ENCODE data around the gene STARD10. TPM values are rescaled to one million over a fixed set of nuclear protein-coding genes. Genes with fewer than 3 reads are reported as not detected.

STARD10 gene
- total RNA-seq, 2 donors from 2014 or later: 8.0 to 11.9 TPM

DNA sequence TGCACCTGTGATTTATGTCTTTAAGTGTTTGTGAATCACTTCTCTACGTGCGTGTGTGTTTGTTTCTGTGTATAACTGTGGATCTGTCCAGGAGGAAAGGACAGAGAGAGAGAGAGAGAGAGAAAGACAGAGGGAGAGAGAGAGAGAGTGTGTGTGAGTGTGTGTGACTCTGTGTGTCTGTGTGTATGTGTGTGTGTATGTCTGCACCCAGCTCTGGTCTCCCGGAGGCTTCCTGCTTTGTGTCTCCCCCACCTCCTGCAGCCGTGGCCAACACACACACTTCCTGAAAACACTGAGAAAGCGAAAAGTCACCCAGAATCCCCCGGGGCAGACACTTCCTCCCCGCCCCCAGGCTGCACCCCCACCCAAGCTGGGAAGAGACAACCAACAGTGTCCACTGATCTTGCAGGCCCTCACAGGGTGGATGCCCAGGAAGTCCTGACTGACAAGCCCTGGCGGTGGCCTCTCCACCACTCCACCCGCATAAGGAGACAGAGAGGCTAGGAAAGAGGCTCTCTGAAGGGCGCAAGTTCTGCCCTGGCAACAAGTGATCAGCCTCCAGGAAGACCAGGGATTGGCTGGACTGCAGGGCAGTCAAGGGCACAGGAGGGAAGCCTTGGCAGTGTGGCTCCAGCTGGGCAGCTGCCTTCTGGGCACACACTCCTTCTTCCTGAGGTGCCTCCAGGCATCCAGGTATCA is 71.6 kb downstream of the STARD10 start:
- peak; percentile 80 to 93 for DNase-seq (ENCODE audit: low spot score in 2 of 2)
- H3K9me3 Mint-ChIP-seq: no peaks in the 10 kb centered on the region
- peaks cover 0 to 26% of the 10 kb centered on the region in 2 donors for H3K36me3 Mint-ChIP-seq
- peak; percentile 92 for ATAC-seq
- peak overlapping the region; percentile 89 to 92 for H3K27ac Mint-ChIP-seq

DNA sequence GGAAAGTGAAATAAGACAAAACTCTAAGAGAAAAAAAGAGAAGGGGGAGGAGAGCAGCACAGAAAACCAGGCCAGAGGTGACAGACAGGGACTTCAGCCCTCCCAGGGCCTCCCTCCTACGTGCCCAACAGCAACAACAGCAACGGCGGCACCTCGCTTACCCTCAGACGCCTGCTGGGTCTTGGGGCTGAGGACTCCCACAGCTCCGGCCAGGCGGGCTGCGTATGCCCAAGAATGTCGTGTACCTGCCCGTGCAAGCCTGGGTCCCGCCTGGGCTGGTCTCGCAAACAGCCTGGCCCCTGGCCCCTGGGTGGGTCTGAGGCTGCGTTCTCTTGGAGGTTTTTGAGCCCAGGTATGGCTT is 72.2 kb downstream of the STARD10 start:
- peaks cover 0 to 26% of the 10 kb centered on the region in 2 donors for H3K36me3 Mint-ChIP-seq
- ATAC-seq (peak; percentile 28 to 44), DNase-seq (ENCODE audit: low spot score in 2 of 2) (peak in 1 of 2 donors; percentile 31)
- peak overlapping the region; percentile 89 to 92 for H3K27ac Mint-ChIP-seq
- no peaks in the 10 kb centered on the region for H3K9me3 Mint-ChIP-seq

DNA sequence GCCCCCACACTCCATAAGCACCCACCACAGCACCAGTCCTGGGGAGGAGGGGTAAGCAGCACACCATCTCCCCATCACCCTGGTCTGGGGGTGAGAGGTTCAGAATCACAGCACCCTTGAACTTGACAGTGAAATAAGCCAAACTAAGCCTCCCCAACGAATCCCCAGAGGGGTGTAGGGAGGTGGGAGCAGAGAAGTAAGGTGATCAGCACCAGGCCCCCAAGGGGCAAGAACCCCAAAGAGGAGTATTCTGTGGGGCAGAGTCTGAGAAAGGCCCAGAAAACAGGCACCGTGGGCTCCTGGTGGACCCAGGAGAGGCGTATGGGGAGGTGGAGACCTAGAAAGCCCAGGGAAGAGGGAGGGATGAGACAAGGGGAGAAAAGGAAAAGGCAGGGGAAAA is 72.6 kb downstream of the STARD10 start:
- peak overlapping the region; percentile 89 to 92 for H3K27ac Mint-ChIP-seq
- no peaks in the 10 kb centered on the region for H3K9me3 Mint-ChIP-seq
- DNase-seq (ENCODE audit: low spot score in 2 of 2) (no peak), ATAC-seq (no peak)
- H3K36me3 Mint-ChIP-seq: peaks cover 0 to 26% of the 10 kb centered on the region in 2 donors

DNA sequence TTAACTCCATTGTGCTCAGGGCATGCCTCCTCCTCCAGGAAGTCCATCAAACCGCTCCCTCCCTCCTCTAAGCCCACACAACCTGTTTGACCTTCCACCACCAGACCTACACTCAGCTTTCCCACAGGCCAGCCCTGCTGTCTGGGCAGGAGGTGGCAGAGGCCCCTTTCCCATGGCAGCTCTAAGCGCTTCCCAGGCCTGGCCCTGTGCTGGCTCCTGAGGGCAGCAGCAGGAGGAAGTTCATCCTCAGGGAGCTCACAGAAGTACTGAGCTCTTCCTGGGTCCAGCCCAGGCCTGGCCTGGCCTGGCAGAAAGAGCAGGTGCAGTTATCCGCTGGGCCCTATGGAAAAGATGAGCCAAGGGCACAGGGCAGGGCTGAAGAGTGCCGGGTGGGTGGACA is 73.1 kb downstream of the STARD10 start:
- Mint-ChIP-seq H3K27ac (peak overlapping the region; percentile 89 to 92), H3K9me3 (no peaks in the 10 kb centered on the region), H3K36me3 (peaks cover 0 to 26% of the 10 kb centered on the region in 2 donors)
- ATAC-seq (no peak), DNase-seq (ENCODE audit: low spot score in 2 of 2) (no peak)

DNA sequence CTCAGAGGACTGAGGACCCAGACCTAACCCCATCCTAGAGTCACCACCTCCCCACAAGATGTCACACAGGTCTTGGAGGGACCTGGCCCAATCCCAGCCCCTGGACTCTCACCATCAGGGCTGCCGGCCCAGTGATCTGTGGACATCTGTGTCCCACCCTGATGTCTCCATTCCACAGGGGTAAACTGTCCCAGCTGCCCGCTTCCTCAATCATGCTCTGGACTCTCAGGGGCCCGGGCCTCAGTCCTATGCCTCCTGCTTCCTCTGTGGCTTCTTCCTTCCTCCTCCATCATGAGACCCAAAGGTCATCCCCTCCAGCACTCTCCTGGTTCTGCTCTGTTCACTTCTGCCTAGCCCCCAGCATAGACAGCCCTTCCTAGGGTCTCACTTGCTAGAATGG is 73.8 kb downstream of the STARD10 start:
- no peak for ATAC-seq
- Mint-ChIP-seq H3K27ac (peak overlapping the region; percentile 89 to 92), H3K36me3 (peaks cover 0 to 26% of the 10 kb centered on the region in 2 donors), H3K9me3 (no peaks in the 10 kb centered on the region)
- no peak for DNase-seq (ENCODE audit: low spot score in 2 of 2)

DNA sequence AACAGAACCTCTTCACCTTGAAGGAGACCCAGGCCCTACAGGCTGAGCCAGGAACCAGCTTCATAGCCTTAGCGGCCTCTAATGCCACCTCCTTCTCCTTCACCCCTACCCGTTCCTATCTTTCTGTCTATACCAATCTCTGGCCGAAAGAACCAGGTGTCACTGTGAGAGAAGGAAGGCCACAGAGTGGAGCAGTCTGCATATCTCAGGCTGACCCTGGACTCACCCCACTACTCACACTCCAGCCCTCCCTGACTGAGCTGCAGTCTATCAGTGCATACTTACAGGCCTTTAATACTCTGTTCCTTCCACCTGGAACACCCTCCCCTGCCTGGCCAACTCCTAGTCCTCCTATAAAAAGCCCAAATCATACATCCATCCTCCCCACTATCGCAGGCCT is 74.3 kb downstream of the STARD10 start:
- H3K9me3 Mint-ChIP-seq: no peaks in the 10 kb centered on the region
- no peak for DNase-seq (ENCODE audit: low spot score in 2 of 2)
- peak overlapping the region; percentile 89 to 92 for H3K27ac Mint-ChIP-seq
- H3K36me3 Mint-ChIP-seq: peaks cover 0 to 26% of the 10 kb centered on the region in 2 donors
- no peak for ATAC-seq

DNA sequence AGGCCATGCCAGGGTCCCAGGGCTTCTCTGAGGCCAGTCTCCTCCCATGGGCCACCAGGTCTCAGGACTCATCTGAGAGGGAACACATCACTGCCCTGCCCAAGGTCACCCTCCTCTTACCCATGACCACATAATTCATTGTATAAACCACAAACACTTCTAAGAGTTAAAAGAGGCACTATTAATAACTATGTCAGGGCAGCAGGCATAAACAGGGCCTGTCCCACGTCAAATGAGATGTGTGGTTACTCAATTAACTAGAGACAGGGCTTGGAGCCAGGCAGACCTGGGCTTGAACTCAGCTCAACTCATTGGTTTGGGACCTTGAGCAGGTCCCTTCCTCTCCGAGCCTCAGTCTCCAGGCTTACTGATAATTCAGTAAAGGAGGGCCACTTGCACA is 74.7 kb downstream of the STARD10 start:
- H3K36me3 Mint-ChIP-seq: peaks cover 0 to 26% of the 10 kb centered on the region in 2 donors
- DNase-seq (ENCODE audit: low spot score in 2 of 2): no peak
- peak overlapping the region in 1 of 2 donors; percentile 92 for H3K27ac Mint-ChIP-seq
- H3K9me3 Mint-ChIP-seq: no peaks in the 10 kb centered on the region
- peak in 1 of 2 donors; percentile 11 for ATAC-seq

DNA sequence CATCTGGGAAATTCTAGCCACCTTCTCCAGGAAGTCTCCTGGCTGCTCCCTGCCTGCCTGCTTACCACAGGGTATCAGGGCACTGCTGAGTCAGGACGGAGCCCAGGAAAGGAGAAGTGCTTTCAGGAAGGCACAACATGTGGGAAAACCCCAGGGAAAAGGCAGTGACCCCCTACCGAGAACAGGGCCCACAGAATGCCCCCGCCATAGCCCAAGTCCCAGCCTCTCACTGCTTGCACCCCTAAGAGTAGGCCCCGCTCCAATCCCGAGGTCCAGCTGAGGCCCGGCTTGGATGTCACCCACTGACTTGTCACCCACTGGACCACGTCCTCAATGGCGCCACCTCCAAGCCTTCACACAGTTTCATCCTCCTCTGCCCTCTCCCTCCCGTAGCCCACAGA is 75.7 kb downstream of the STARD10 start:
- ATAC-seq: no peak
- DNase-seq (ENCODE audit: low spot score in 2 of 2): no peak
- Mint-ChIP-seq H3K9me3 (no peaks in the 10 kb centered on the region), H3K36me3 (peaks cover 0 to 26% of the 10 kb centered on the region in 2 donors), H3K27ac (peak overlapping the region; percentile 44 to 62)

DNA sequence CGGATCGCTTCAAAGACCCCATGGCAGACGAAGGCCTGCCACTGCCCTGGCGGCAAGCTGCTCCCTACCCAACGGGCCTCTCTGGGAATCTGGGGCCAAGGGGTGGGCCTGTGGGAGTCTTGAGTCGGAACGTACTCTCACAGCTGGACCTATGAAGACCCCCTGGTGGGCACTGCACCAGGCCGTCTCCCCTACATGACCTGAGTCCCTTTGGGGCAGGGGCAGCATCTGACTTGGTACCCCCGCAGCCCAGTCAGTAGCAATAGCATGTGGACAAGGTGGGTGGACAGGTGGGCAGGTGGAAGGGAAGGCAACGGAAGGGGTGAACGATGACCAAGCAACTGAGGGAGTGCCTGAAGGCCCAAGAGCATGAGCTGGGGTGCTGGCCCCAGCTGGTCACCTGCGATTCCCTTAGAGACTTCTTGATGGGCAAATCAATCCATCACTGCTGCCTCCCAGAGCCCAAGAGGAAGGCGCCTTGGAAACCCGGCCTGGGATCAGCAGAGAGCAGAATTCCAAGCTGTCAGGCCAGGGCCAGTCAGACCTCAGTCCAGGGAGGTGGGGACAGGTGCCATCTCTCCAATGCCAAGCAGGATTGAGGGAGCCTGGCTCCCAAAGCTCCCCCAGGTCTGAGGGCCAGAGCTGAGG is 76.9 kb downstream of the STARD10 start:
- Mint-ChIP-seq H3K27ac (no peak overlapping the region), H3K9me3 (no peaks in the 10 kb centered on the region), H3K36me3 (peaks cover 0 to 25% of the 10 kb centered on the region in 2 donors)
- ATAC-seq (no peak), DNase-seq (ENCODE audit: low spot score in 2 of 2) (no peak)

DNA sequence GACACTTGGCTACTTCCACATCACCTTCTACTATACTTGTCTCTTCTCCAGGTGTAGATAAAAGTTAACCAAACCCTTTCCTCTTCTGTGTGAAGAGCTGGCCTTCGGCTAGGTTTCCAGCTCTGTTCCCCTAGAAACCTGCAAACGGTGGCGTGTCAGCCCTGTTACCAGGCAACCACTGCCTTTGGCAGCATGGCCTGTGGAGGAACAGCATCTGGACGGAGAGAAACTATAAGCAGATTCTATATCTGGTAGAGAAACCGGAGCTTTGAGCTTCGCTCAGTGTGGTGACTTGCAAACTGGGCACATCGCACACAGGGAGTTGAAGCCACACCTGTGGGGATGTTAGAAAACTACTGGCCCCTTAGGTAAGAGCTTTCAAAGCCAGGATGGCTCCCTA is 77.6 kb downstream of the STARD10 start:
- ATAC-seq (no peak), DNase-seq (ENCODE audit: low spot score in 2 of 2) (no peak)
- Mint-ChIP-seq H3K36me3 (peaks cover 0 to 19% of the 10 kb centered on the region in 2 donors), H3K27ac (peak overlapping the region in 1 of 2 donors; percentile 85), H3K9me3 (no peaks in the 10 kb centered on the region)

DNA sequence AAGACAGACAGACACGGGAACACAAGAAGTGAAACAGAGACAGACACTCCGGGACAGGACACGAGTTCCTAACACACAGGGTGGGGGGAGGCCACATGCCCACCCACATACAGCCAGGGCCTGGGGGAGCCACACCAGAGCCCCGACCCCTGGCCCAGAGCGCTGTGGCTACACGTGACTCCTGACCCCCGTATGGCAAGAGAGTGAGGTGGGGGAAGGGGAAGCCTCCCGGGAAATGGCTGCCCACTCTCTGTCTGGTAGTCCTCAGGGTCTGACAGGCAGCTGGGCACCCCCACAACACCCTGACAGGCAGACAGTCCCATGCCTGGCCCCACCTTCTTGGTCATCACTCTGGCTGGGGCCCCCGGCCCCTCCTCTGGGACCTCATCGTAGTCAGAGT is 81.0 kb downstream of the STARD10 start:
- DNase-seq (ENCODE audit: low spot score in 2 of 2): no peak
- H3K27ac Mint-ChIP-seq: peak overlapping the region in 1 of 2 donors; percentile 1
- no peaks in the 10 kb centered on the region for H3K9me3 Mint-ChIP-seq
- no peaks in the 10 kb centered on the region for H3K36me3 Mint-ChIP-seq
- ATAC-seq: no peak

DNA sequence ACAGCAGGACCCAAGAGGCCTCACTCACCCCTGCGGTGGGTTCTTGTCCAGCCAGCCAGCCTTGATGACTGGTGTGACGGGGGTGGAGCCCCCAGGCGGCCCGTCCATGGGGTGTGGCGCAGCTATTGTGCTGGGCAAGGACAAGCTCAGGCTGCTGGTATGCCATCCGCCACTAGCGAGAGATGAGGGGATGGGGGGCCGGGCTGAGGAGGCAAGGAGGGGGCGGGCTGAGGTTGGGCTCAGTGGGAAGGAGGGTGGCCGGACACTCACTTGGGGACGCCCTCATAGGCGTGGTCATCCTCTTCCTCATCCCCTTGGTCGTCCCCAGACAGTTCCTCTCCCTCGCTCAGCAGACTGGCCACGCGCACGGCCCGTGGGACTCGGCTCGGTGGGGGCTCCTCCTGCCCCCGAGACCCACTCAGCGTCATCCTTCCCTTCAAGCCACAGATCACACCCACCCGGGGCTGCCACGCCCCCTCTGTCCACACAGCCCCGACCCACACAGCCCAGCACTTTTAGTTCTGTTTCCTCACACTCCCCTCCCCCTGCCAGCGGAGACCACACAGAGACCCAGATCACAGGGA is 81.6 kb downstream of the STARD10 start:
- no peaks in the 10 kb centered on the region for H3K9me3 Mint-ChIP-seq
- DNase-seq (ENCODE audit: low spot score in 2 of 2) (no peak), ATAC-seq (no peak)
- H3K27ac Mint-ChIP-seq: peak overlapping the region in 1 of 2 donors; percentile 1
- no peaks in the 10 kb centered on the region for H3K36me3 Mint-ChIP-seq

DNA sequence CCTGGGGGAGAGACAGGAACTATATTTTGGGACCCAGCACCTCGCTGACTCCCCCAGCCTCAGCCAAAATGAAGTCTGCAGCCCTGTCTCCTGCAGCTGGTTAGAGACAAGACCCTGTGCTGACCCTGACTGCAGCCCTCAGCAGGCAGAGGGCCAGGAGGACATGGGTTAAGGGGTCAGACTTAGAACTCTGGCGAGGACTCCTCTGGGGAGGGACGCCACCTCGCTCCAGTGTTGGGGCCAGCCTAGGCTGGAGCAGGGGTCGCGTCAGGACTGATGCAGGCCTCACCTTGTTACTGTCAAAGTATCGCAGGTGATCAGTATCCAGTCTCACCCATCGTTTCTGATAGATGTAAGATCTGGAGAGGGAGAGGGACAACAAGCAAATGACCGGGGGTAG is 82.7 kb downstream of the STARD10 start:
- Mint-ChIP-seq H3K9me3 (no peaks in the 10 kb centered on the region), H3K36me3 (no peaks in the 10 kb centered on the region), H3K27ac (peak overlapping the region; percentile 7 to 58)
- DNase-seq (ENCODE audit: low spot score in 2 of 2) (no peak), ATAC-seq (no peak)

DNA sequence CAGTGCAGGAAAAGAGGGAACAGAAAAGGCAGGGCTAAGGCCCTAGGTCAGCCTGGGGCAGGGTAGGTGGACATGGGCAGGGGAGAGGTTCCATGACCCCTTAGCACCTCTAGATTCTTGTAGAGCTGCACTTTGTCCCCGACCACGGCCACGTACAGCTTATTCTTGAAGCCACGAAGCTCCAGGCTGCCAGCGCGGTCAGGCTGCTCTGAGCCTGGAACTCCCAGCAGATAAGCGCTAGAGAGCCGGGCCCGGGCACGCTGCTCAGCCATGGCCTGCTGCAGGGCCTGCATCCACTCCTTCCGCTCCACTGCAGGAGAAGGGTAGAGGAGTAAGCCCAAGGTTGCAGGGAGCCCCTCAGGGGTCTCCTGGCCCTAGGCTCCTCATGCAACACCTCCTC is 83.6 kb downstream of the STARD10 start:
- DNase-seq (ENCODE audit: low spot score in 2 of 2) (no peak), ATAC-seq (no peak)
- no peaks in the 10 kb centered on the region for H3K9me3 Mint-ChIP-seq
- peak overlapping the region in 1 of 2 donors; percentile 7 for H3K27ac Mint-ChIP-seq
- no peaks in the 10 kb centered on the region for H3K36me3 Mint-ChIP-seq

DNA sequence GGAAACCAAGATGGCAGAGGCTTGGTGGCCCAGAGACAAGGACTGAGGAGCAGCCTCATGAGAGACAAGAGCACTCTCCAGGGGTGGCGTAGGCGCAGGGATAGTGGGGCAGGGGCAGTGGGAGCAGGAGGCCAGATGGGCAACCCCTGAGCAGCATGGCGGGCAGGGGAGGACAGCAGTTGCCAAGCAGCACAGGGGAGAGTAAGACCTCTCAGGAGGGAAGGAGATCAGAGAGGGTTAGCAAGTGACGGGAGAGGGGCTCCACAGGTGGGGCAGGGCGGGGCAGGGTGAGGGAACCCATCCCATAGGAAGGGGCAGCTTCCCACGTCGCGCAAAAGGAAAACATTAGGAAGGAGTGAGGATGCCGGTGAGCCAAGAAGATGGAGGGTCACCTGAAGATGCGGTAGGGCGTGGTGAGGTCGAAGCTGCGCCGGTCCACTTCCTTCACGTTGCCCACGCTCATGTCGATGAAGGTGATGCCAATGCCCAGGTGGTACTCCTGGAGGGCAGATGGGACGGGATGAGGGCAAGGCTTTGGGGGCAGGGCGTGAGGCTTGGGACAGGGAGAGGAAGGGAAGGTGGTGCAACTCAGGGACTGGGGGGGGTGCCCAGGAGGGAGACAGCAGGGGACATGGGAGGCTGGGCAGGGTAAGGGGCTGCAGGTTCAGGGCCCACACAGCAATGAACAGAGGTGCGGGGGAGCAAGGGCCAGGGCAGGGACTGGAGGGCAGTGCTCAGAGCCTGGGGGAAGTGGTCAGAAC is 84.2 kb downstream of the STARD10 start:
- H3K27ac Mint-ChIP-seq: peak overlapping the region; percentile 50 to 61
- no peaks in the 10 kb centered on the region for H3K36me3 Mint-ChIP-seq
- ATAC-seq: no peak
- H3K9me3 Mint-ChIP-seq: no peaks in the 10 kb centered on the region
- no peak for DNase-seq (ENCODE audit: low spot score in 2 of 2)

DNA sequence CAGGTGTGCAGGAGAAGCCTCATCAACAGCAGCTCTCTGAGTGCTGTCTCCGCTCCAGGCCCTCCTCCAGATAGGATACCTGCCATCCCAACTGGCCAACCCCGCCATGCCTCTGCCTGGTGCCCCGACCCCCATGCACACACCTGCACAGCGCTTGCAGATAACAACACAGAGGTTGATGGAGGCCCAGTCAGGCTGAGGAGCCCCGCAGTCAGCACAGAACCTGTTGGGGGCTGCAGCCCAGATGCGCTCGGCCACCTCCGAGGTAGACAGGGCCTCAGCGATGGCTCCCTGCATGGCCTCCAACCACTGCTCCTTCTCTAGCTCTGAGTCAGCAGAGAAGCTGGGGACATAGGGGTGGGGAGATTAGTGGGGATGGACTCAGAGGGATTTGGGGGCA is 86.8 kb downstream of the STARD10 start:
- Mint-ChIP-seq H3K27ac (peak overlapping the region in 1 of 2 donors; percentile 66), H3K9me3 (no peaks in the 10 kb centered on the region), H3K36me3 (no peaks in the 10 kb centered on the region)
- DNase-seq (ENCODE audit: low spot score in 2 of 2) (no peak), ATAC-seq (no peak)

DNA sequence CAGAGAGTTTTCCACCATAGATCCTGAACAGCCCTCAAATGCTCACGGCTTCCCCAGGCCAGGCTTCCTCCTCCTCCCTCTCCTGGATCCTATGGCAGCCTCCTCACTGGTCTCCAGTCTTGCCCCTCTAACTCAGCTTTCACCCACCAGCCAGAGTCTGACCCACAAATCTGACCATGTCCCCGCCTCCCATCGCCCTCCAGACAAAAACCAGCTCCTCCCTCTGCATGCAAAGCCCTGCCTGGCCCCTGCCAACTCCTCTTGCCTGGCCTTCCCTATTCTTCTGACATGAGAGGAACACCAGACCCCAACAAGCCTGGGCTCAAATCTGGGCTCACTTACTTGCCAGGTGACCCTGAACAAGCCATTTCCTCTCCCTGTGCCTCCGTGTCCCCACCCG is 87.3 kb downstream of the STARD10 start:
- Mint-ChIP-seq H3K9me3 (no peaks in the 10 kb centered on the region), H3K36me3 (no peaks in the 10 kb centered on the region), H3K27ac (peak overlapping the region in 1 of 2 donors; percentile 66)
- DNase-seq (ENCODE audit: low spot score in 2 of 2): no peak
- no peak for ATAC-seq
